ENCODE data around the gene NPM3. TPM values are rescaled to one million over a fixed set of nuclear protein-coding genes. Genes with fewer than 3 reads are reported as not detected.

Gene NPM3
- total RNA-seq, 2 experiments from 2014 or later: 15.5 to 15.8 TPM

DNA sequence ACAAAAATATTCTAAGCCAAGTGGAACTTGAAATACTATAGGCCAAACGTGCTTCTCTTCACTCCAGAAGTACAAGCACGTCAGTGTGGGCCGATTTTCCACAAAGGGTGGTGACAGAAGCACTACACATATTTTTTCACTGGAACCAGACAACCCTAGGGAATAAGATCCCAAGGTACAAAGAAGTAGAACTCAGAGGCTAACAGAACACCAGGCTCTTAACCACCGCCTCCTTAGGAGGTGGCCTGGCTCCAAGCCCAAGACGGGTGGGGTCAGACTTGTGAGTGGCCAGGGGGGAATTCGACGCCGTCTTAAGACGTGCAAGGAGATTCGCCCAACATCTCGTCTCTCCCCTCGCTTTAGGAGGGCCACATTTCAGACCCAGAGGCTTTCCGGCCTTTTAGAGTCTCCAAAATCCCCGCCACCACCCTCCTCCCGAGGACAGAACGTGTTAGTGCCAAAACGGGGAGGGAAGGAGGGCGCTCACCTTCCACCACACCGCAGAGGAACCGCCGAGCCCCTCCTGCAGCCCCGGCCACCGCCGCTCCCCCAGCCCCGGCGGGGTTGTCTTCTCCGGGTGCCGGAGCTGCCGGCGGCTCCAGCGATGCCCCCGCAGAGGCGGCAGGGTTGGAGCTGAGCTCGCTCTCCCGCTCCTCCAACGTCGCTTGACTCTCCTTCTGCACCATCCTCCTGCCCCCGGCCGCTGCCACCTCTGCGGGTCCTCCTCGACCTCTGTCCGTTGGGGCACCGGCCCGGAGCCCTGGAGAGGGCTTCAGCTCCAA lies 34.3 kb upstream of the NPM3 start:
- CTCF ChIA-PET: interaction anchor here (0.9 to 1.8 kb wide), 6 partner anchors 11 to 36 kb away, joined by 3 to 21 read pairs (median 8); partner anchors contain the start of gene NPM3
- DNase-seq (peak in 8 of 14 experiments; percentile 15 to 64 (median 42)), ATAC-seq (ENCODE audit: poor library complexity) (peak; percentile 2)
- POLR2A ChIA-PET: interaction anchor here (0.6 to 11.5 kb wide), 25 partner anchors 14 to 897 kb away, joined by 3 to 223 read pairs (median 4); partner anchors contain the start of genes ACTR1A, ARL3, ARMH3 and DPCD
- Histone ChIP-seq H3K4me1 (ENCODE audit: insufficient read depth, low read length) (peaks cover 31% of the 10 kb centered on the region), H3K4me3 (ENCODE audit: low read length) (peak overlapping the region; percentile 97), H3K27me3 (ENCODE audit: control insufficient read depth in 1 of 2, insufficient read depth in 2 of 2, low read length in 2 of 2) (no peaks in the 10 kb centered on the region), H3K9me3 (ENCODE audit: control insufficient read depth in 1 of 2, insufficient read depth in 1 of 2, low read length in 2 of 2) (no peaks in the 10 kb centered on the region), H3K36me3 (ENCODE audit: insufficient read depth, low read length) (peaks cover 16% of the 10 kb centered on the region), H3K27ac (ENCODE audit: low read depth in 1 of 2, low read length in 2 of 2) (peak overlapping the region; percentile 82 to 87)
- Mint-ChIP-seq H3K27ac (peak overlapping the region; percentile 96), H3K4me1 (ENCODE audit: low read depth) (peaks cover 56% of the 10 kb centered on the region), H3K9me3 (no peaks in the 10 kb centered on the region), H3K36me3 (ENCODE audit: low read depth) (peaks cover 56% of the 10 kb centered on the region), H3K27me3 (no peaks in the 10 kb centered on the region), H3K4me3 (peak overlapping the region; percentile 99)
- TF ChIP-seq, protein P1, sequence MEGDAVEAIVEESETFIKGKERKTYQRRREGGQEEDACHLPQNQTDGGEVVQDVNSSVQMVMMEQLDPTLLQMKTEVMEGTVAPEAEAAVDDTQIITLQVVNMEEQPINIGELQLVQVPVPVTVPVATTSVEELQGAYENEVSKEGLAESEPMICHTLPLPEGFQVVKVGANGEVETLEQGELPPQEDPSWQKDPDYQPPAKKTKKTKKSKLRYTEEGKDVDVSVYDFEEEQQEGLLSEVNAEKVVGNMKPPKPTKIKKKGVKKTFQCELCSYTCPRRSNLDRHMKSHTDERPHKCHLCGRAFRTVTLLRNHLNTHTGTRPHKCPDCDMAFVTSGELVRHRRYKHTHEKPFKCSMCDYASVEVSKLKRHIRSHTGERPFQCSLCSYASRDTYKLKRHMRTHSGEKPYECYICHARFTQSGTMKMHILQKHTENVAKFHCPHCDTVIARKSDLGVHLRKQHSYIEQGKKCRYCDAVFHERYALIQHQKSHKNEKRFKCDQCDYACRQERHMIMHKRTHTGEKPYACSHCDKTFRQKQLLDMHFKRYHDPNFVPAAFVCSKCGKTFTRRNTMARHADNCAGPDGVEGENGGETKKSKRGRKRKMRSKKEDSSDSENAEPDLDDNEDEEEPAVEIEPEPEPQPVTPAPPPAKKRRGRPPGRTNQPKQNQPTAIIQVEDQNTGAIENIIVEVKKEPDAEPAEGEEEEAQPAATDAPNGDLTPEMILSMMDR (IDR thresholded peaks at IDR 0.05): no peak
- intact Hi-C loops (cut with DNase I, micrococcal nuclease): loop anchor here (1.0 to 10.0 kb wide), 8 partner anchors 13 to 927 kb away; partner anchors contain the start of genes NPM3 (in 2 of the 2), ARMH3 (in 1 of the 2), FBXW4 (in 1 of the 2) and NOLC1 (in 1 of the 2)

- CTCF ChIA-PET: interaction anchor here (0.9 to 2.9 kb wide), 3 partner anchors 10 to 24 kb away, joined by 3 to 12 read pairs (median 3); no protein-coding TSS in a partner anchor
- peak overlapping the region; percentile 97 for H3K4me3 ChIP-seq (ENCODE audit: low read length)
- TF ChIP-seq, protein P1 (IDR thresholded peaks at IDR 0.05): no peak
- no peaks in the 10 kb centered on the region for H3K9me3 ChIP-seq (ENCODE audit: control insufficient read depth in 1 of 2, insufficient read depth in 1 of 2, low read length in 2 of 2)
- intact Hi-C loops (cut with DNase I, micrococcal nuclease): loop anchor here (5.0 to 10.0 kb wide), 3 partner anchors 122 to 928 kb away; partner anchors contain the start of genes ARMH3 (in 1 of the 2), FBXW4 (in 1 of the 2) and WBP1L (in 1 of the 2)
- Mint-ChIP-seq H3K27me3 (no peaks in the 10 kb centered on the region), H3K27ac (peak overlapping the region; percentile 96), H3K4me3 (peak overlapping the region; percentile 99), H3K4me1 (ENCODE audit: low read depth) (peaks cover 58% of the 10 kb centered on the region), H3K36me3 (ENCODE audit: low read depth) (peaks cover 62% of the 10 kb centered on the region), H3K9me3 (no peaks in the 10 kb centered on the region)
- no peaks in the 10 kb centered on the region for H3K27me3 ChIP-seq (ENCODE audit: control insufficient read depth in 1 of 2, insufficient read depth in 2 of 2, low read length in 2 of 2)
- H3K27ac ChIP-seq (ENCODE audit: low read depth in 1 of 2, low read length in 2 of 2): no peak overlapping the region
- peaks cover 37% of the 10 kb centered on the region for H3K4me1 ChIP-seq (ENCODE audit: insufficient read depth, low read length)
- DNase-seq: peak in 1 of 14 experiments; percentile 4
- no peak for ATAC-seq (ENCODE audit: poor library complexity)
- POLR2A ChIA-PET: interaction anchor here (0.9 to 11.5 kb wide), 3 partner anchors 17 to 36 kb away, joined by 4 to 223 read pairs (median 43); partner anchors contain the start of gene NPM3
- H3K36me3 ChIP-seq (ENCODE audit: insufficient read depth, low read length): peaks cover 22% of the 10 kb centered on the region
These were observed 33.7 kb upstream of the NPM3 start for GRCh38 chr10:101816913-101817336.

- H3K9me3 Mint-ChIP-seq: no peaks in the 10 kb centered on the region
- H3K27ac ChIP-seq (ENCODE audit: low read depth in 1 of 2, low read length in 2 of 2): peak overlapping the region in 1 of 2 donors; percentile 9
- H3K4me3 ChIP-seq (ENCODE audit: low read length): peak overlapping the region; percentile 97
- DNase-seq (peak in 1 of 14 experiments; percentile 14), ATAC-seq (ENCODE audit: poor library complexity) (no peak)
- H3K4me1 ChIP-seq (ENCODE audit: insufficient read depth, low read length): peaks cover 39% of the 10 kb centered on the region
- no peaks in the 10 kb centered on the region for H3K9me3 ChIP-seq (ENCODE audit: control insufficient read depth in 1 of 2, insufficient read depth in 1 of 2, low read length in 2 of 2)
- H3K36me3 ChIP-seq (ENCODE audit: insufficient read depth, low read length): peaks cover 28% of the 10 kb centered on the region
- CTCF ChIA-PET: interaction anchor here (0.9 to 2.9 kb wide), 3 partner anchors 9 to 24 kb away, joined by 3 to 12 read pairs (median 3); no protein-coding TSS in a partner anchor
- TF ChIP-seq, protein P1 (IDR thresholded peaks at IDR 0.05): no peak
- H3K36me3 Mint-ChIP-seq (ENCODE audit: low read depth): peaks cover 67% of the 10 kb centered on the region
- POLR2A ChIA-PET: interaction anchor here (0.9 to 11.5 kb wide), 4 partner anchors 10 to 36 kb away, joined by 4 to 223 read pairs (median 24); partner anchors contain the start of gene NPM3
- H3K27me3 Mint-ChIP-seq: no peaks in the 10 kb centered on the region
- peak overlapping the region; percentile 99 for H3K4me3 Mint-ChIP-seq
- intact Hi-C loops (cut with DNase I, micrococcal nuclease): loop anchor here (5.0 to 10.0 kb wide), 3 partner anchors 122 to 928 kb away; partner anchors contain the start of genes ARMH3 (in 1 of the 2), FBXW4 (in 1 of the 2) and WBP1L (in 1 of the 2)
- H3K27me3 ChIP-seq (ENCODE audit: control insufficient read depth in 1 of 2, insufficient read depth in 2 of 2, low read length in 2 of 2): no peaks in the 10 kb centered on the region
- peak overlapping the region; percentile 96 for H3K27ac Mint-ChIP-seq
- peaks cover 58% of the 10 kb centered on the region for H3K4me1 Mint-ChIP-seq (ENCODE audit: low read depth)
These were observed 33.1 kb upstream of the NPM3 start for GRCh38 chr10:101816376-101816775.
